Measurements from ENCODE around the gene GLT1D1.
"Not testable (repeated sequence)": the region's sequence is repeated elsewhere in the genome, so short reads cannot be mapped to it uniquely, and the experiment has no call there.

GLT1D1 gene

DNA sequence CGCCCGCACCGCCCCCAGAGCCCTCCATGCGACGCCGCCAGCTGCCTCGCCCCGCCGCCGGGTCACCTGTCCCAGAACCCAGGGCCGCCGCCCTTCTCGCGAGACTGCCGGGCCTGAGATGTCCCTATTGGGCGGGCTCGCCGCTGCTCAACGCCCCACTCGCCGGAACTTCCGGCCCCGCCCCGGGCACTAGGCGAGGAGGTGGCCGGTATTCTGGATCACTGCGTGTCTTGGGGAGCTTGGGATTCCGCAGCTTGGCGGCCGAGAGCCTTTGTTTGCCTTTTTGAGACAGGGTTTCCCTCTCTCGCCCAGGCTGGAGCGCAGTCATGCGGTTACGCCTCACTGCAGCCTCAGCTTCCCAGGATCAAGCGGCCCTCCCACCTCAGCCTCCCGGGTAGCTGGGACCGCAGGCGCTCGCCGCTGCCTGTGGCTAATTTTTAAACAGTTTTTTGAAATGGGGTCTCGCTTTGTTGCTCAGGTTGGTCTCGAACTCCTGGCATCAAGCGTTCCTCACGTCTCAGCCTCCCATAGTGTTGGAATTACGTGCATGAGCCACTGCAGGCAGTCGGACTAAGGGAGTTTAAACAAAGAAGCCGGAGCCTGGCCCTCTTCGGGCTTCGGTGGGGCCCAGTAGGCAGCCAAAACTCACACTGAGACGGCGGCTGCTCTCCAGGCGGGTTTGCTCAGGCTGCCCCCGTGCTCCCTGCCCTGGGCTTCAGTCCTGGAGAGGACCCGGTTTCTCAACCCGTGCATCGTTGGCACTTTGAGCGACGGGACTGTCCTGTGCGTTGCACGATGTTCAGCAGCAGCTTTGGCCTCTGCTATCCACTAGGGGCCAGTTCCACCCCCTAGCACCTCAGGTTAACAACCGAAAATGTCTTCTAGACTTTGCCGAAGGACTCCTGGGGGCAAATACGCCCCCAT is 29.1 kb upstream of the GLT1D1 start, which contains the start of gene SLC15A4:
Gene SLC15A4 (minus strand): TSS at position 43 of the 924 bp plus-strand sequence. CDS start 15 bp downstream, at position 28.
- Histone ChIP-seq H3K9ac (peak within 1 kb of the TSS; percentile 80 to 96 (median 90)), H4K20me1 (peaks cover 26 to 42% (median 39%) of the 10 kb centered on the region in 11 experiments; a peak in 21 of 22 replicates), H3K36me3 (peaks cover 4 to 16% (median 14%) of the 10 kb centered on the region in 11 experiments; a peak in 8 of 22 replicates), H3K4me2 (peak within 1 kb of the TSS; percentile 89 to 98 (median 96)), H3K4me3 (peak within 1 kb of the TSS; percentile 84 to 98 (median 94)), H3K9me3 (replicated peaks in 1 of 11) (peaks cover 0 to 11% (median 7%) of the 10 kb centered on the region in 11 experiments; a peak in 9 of 22 replicates), H3K27me3 (no peaks in the 10 kb centered on the region), H3K4me1 (peaks cover 48 to 77% (median 59%) of the 10 kb centered on the region in 10 experiments), H3K27ac (peak within 1 kb of the TSS; percentile 60 to 97 (median 92))
- no peak for TF ChIP-seq Cebpa-rat (IDR thresholded peaks at IDR 0.05)

- H3K4me3 ChIP-seq = no peak overlapping the region
- peaks cover 12 to 26% (median 22%) of the 10 kb centered on the region in 11 experiments; a peak in 17 of 22 replicates for H4K20me1 ChIP-seq
- peaks cover 0 to 11% (median 7%) of the 10 kb centered on the region in 11 experiments; a peak in 9 of 22 replicates for H3K9me3 ChIP-seq (replicated peaks in 1 of 11)
- peaks cover 48 to 77% (median 59%) of the 10 kb centered on the region in 10 experiments for H3K4me1 ChIP-seq
- H3K27me3 ChIP-seq = no peaks in the 10 kb centered on the region
- peaks cover 0 to 4% (median 0%) of the 10 kb centered on the region in 11 experiments; a peak in 2 of 22 replicates for H3K36me3 ChIP-seq
- 0 out of 22 replicates have a peak overlapping the region, but pooled peaks of 1 of the 11 experiments have one; percentile 95 for H3K27ac ChIP-seq
- no peak for TF ChIP-seq Cebpa-rat (IDR thresholded peaks at IDR 0.05)
- H3K4me2 ChIP-seq = peak overlapping the region in 4 of 11 experiments; percentile 1 to 98 (median 95); a peak in 4 of 22 replicates
- no peak overlapping the region for H3K9ac ChIP-seq
Measured at GRCh38 chr12:128825835-128826234, 27.4 kb upstream of the GLT1D1 start.

DNA sequence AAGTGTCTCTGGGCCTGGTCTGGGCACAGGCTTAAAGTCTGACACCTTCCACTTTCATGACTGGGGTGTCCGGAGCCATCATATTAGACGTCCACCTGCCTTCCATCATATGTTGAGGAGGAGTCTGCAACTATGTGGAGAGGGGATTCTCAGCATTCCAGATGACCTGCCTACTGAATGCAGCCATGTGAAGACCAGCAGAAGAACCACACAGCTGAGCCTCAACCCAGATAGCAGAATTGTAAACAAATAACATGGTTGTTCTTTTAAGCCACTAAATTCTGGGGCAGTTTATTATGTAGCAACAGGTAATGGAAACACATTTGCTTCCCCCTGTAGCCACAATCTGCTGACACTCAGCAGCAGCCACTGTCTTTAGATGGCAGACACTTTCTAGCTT is 25.6 kb upstream of the GLT1D1 start:
- no peaks in the 10 kb centered on the region for H3K27me3 ChIP-seq
- TF ChIP-seq Cebpa-rat (IDR thresholded peaks at IDR 0.05) = no peak
- peak overlapping the region in 2 of 11 experiments; percentile 22 to 81; a peak in 2 of 22 replicates for H3K27ac ChIP-seq
- no peaks in the 10 kb centered on the region for H3K36me3 ChIP-seq
- H4K20me1 ChIP-seq = peaks cover 0 to 7% (median 4%) of the 10 kb centered on the region in 11 experiments; a peak in 9 of 22 replicates
- peaks cover 0 to 11% (median 7%) of the 10 kb centered on the region in 11 experiments; a peak in 9 of 22 replicates for H3K9me3 ChIP-seq (replicated peaks in 1 of 11)
- H3K4me2 ChIP-seq = no peak overlapping the region
- H3K4me3 ChIP-seq = no peak overlapping the region
- H3K4me1 ChIP-seq = peaks cover 34 to 65% (median 53%) of the 10 kb centered on the region in 10 experiments
- H3K9ac ChIP-seq = no peak overlapping the region

GRCh38 chr12:128829861-128830504 is 23.3 kb upstream of the GLT1D1 start:
- peak overlapping the region; percentile 70 to 86 (median 79) for H3K4me2 ChIP-seq
- H3K4me1 ChIP-seq = peaks cover 25 to 54% (median 40%) of the 10 kb centered on the region in 10 experiments
- peak overlapping the region in 10 of 11 experiments; percentile 44 to 87 (median 82); a peak in 20 of 22 replicates for H3K27ac ChIP-seq
- no peaks in the 10 kb centered on the region for H3K36me3 ChIP-seq
- H3K9ac ChIP-seq = peak overlapping the region in 9 of 11 experiments; percentile 57 to 73 (median 69); a peak in 18 of 22 replicates
- peaks cover 0 to 22% (median 7%) of the 10 kb centered on the region in 11 experiments; a peak in 11 of 22 replicates for H3K9me3 ChIP-seq (replicated peaks in 1 of 11)
- no peaks in the 10 kb centered on the region for H4K20me1 ChIP-seq
- 0 out of 22 replicates have a peak, but pooled peaks cover 0 to 6% (median 0%) of the 10 kb centered on the region in 11 experiments for H3K27me3 ChIP-seq
- peak in 3 of 11 experiments; percentile 38 to 55 (median 50); a peak in 6 of 22 replicates for TF ChIP-seq Cebpa-rat (IDR thresholded peaks at IDR 0.05)
- peak overlapping the region in 1 of 10 experiments; percentile 7; a peak in 1 of 20 replicates for H3K4me3 ChIP-seq

DNA sequence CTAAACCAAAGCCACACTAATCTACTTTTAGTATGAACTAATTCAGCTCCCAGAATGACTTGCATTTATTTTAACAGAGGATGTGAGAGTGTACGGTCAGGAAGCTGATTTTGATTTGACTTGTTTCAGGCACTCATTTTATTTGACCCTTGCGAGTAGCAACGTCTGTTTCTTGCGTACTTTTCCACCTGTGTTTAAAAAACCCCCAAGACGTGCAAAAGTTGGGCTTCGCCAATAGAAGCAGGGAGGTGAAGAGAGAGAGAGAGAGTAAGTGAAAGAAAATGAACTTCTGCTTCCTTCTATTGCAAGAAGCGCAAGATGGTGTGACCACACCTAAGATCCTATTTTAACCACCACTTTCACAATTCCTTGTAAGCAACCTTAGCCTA is 22.8 kb upstream of the GLT1D1 start:
- Histone ChIP-seq H3K27me3 (0 out of 22 replicates have a peak, but pooled peaks cover 0 to 6% (median 0%) of the 10 kb centered on the region in 11 experiments), H3K4me2 (peak overlapping the region; percentile 70 to 86 (median 79)), H3K4me3 (peak overlapping the region in 1 of 10 experiments; percentile 7; a peak in 1 of 20 replicates), H3K27ac (peak overlapping the region in 10 of 11 experiments; percentile 44 to 87 (median 82); a peak in 20 of 22 replicates), H4K20me1 (no peaks in the 10 kb centered on the region), H3K9me3 (replicated peaks in 1 of 11) (peaks cover 0 to 24% (median 7%) of the 10 kb centered on the region in 11 experiments; a peak in 11 of 22 replicates), H3K36me3 (no peaks in the 10 kb centered on the region), H3K9ac (peak overlapping the region in 9 of 11 experiments; percentile 57 to 73 (median 69); a peak in 18 of 22 replicates), H3K4me1 (peaks cover 24 to 52% (median 38%) of the 10 kb centered on the region in 10 experiments)
- TF ChIP-seq Cebpa-rat (IDR thresholded peaks at IDR 0.05) = peak in 9 of 11 experiments; percentile 24 to 90 (median 70); a peak in 13 of 22 replicates

GRCh38 chr12:128833418-128833817 is 19.9 kb upstream of the GLT1D1 start:
- Histone ChIP-seq H3K9me3 (replicated peaks in 1 of 11) (peaks cover 0 to 15% (median 0%) of the 10 kb centered on the region in 11 experiments; a peak in 7 of 22 replicates), H3K27me3 (peaks cover 0 to 28% (median 0%) of the 10 kb centered on the region in 11 experiments; a peak in 4 of 22 replicates), H3K4me2 (no peak overlapping the region), H3K27ac (no peak overlapping the region), H3K9ac (no peak overlapping the region), H3K4me1 (peaks cover 24 to 59% (median 38%) of the 10 kb centered on the region in 10 experiments), H4K20me1 (no peaks in the 10 kb centered on the region), H3K4me3 (no peak overlapping the region), H3K36me3 (no peaks in the 10 kb centered on the region)
- TF ChIP-seq Cebpa-rat (IDR thresholded peaks at IDR 0.05) = no peak

GRCh38 chr12:128839885-128840284 is 13.4 kb upstream of the GLT1D1 start:
- H3K4me2 ChIP-seq = peak overlapping the region; percentile 70 to 88 (median 80); a peak in 21 of 22 replicates

More at GRCh38 chr12:128839885-128840284, 13.4 kb upstream of the GLT1D1 start:
- Histone ChIP-seq H3K4me3 (peak overlapping the region in 3 of 10 experiments; percentile 32 to 40 (median 39); a peak in 5 of 20 replicates), H3K4me1 (peaks cover 45 to 87% (median 64%) of the 10 kb centered on the region in 10 experiments), H3K9ac (peak overlapping the region in 5 of 11 experiments; percentile 4 to 62 (median 15); a peak in 5 of 22 replicates), H3K27me3 (peaks cover 0 to 73% (median 0%) of the 10 kb centered on the region in 11 experiments; a peak in 9 of 22 replicates), H4K20me1 (peaks cover 0 to 20% (median 0%) of the 10 kb centered on the region in 11 experiments; a peak in 6 of 22 replicates), H3K27ac (peak overlapping the region in 6 of 11 experiments; percentile 27 to 79 (median 64); a peak in 10 of 22 replicates)
- not testable (repeated sequence) for H3K36me3 ChIP-seq; H3K9me3 ChIP-seq (replicated peaks in 1 of 11)

Data from BLaER1 treated with 17β-estradiol and CSF1 and Interleukin-3, amounts not matched to agents 10 nM and 100 nM (cell line).